Stimulated activated CD8-positive, alpha-beta memory T cell treated with anti-CD3 and anti-CD28 coated beads, Interleukin-7, amount 100 ng/mL, for 24 hours (primary cell): ENCODE results near the gene TRIP10.
"Not testable (repeated sequence)": the region's sequence is repeated elsewhere in the genome, so short reads cannot be mapped to it uniquely, and the experiment has no call there.

ENCODE experiments used
- DNase-seq: peaks from one replicate; pipeline ENCODE4 v3.0.0-alpha.2; 2020; ENCODE audit warnings: low read depth

TRIP10 gene, protein sequence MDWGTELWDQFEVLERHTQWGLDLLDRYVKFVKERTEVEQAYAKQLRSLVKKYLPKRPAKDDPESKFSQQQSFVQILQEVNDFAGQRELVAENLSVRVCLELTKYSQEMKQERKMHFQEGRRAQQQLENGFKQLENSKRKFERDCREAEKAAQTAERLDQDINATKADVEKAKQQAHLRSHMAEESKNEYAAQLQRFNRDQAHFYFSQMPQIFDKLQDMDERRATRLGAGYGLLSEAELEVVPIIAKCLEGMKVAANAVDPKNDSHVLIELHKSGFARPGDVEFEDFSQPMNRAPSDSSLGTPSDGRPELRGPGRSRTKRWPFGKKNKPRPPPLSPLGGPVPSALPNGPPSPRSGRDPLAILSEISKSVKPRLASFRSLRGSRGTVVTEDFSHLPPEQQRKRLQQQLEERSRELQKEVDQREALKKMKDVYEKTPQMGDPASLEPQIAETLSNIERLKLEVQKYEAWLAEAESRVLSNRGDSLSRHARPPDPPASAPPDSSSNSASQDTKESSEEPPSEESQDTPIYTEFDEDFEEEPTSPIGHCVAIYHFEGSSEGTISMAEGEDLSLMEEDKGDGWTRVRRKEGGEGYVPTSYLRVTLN

GRCh38 chr19:6739390-6739882, at the start of gene TRIP10:
Gene TRIP10, plus strand, starts transcription at chr19:6739680. Its CDS starts 82 bp downstream, at chr19:6739762.
- DNase-seq = peak; percentile 50

GRCh38 chr19:6690160-6690885, 49.2 kb upstream of the TRIP10 start:
- DNase-seq = no peak

DNA sequence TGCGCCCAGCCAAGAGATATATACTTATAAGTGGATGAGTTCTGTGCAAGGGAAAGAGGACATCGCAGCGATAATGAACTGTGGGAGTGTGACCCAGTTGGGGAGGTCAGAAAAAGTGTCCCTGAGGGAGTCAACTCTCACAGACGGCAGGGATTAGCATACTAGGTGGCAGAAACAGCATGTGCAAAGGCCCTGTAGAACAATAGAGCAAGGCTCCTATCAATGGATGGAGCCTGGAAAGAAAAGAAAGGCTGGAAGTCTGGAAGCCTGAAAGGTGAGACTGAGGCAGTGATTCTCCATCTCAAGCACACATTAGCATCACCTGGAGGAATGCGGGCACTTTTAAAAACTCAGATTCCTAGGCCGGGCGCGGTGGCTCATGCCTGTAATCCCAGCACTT, 48.1 kb upstream of the TRIP10 start:
- DNase-seq = no peak

GRCh38 chr19:6692027-6692426, 47.5 kb upstream of the TRIP10 start:
- DNase-seq = no peak

- DNase-seq = no peak
Measured at GRCh38 chr19:6693056-6693471, 46.4 kb upstream of the TRIP10 start.

DNA sequence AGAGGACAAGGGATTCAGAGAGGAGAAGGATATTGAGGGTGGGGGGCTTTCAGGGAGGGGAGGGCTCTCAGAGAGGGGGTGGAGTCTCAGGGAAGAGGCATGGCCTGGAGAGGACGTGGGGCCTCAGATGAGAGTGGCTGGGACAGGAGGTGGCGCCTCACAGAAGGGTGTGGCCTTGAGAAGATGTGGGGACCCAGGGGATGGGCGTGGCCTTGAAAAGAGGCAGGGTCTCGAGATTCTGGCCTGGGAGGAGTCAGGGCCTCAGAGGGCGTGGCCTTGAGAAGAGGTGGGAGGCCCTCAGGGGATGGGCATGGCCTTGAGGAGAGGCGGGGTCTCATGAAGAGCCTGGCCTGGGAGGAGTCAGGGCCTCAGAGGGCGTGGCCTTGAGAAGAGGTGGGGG, 45.8 kb upstream of the TRIP10 start:
- DNase-seq = no peak

DNA sequence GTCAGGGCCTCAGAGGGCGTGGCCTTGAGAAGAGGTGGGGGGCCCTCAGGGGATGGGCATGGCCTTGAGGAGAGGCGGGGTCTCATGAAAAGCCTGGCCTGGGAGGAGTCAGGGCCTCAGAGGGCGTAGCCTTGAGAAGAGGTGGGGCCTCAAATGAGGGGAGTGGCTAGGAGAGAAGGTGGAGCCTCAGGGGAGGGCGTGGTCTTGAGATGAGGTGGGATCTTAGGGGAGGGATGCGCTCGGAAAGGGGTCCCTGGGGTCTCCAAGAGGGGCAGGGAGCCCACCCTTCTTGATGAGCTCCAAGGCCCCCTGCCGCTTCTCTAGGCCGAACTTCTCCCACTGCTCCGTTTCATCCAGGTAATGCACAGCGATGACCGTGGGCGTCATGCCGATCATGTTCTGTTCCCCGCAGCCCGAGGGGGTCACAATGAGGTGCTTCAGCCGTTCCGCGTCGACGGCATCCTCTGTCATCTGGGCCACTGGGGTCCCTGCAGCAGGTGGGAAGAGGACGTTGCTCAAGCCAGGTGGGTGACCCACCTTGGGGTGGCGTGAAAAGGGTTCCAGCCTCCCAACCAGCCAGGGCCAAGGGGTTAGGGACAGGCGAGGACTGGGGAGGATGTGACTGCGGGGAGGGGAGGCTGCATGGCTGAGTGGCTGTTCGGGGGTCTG, 45.2 kb upstream of the TRIP10 start:
- no peak for DNase-seq

GRCh38 chr19:6696239-6696820, 43.1 kb upstream of the TRIP10 start:
- DNase-seq = no peak

DNA sequence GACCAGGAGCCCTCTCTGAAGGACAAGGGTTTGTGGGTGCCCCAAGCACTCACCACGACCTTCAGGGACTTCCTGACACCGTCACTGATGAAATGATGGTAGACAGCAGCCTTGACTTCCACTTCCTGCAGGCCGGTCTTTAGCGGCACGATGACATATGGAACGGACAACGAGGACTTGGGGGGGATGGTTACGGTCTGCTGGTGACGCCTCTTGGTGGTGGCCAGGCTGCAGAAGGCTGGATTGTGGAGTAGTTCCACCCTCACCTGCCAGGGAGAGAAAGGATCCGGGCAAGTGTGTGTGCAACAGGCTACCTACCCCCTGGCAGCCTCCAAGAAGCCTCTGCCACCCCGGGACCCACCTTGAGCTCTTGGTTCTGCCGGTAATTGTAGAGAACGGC, 42.2 kb upstream of the TRIP10 start:
- DNase-seq = no peak

- no peak for DNase-seq
Measured at GRCh38 chr19:6699935-6700334, 39.5 kb upstream of the TRIP10 start.

GRCh38 chr19:6700586-6701316, 38.7 kb upstream of the TRIP10 start:
- no peak for DNase-seq

DNA sequence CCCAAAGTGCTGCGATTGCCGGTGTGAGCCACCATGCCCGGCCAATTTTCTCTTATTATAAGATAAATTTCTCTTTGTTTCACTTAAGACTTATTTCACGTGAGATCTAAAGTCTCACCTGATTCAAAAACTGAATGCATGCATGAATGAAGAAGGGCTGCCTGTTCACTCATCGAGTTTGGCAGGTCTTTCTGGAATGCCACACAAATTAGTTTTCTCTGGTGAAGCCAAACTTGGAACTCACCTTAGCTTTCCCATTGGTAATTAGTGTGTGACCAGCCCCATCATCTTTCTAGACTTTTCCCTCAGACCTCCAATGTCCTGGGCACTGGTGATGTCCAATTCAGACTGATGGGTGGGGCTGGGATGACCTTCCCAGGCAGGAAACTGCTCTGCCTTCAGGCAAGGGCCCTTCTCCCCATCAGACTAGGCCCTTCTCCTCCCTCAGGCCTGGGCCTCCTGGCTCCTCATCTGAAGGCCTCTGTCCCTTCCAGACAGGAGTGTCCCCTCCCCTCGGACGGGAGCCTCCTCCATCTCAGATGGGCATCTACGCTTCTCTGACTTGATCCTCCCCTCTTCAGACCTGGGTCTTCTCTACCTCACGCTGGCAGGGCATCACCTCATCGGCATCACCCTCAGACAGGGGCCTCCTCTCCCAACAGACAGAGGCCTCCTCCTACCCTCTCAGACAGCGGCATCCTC, 33.4 kb upstream of the TRIP10 start:
- no peak for DNase-seq

GRCh38 chr19:6706633-6706958, 32.9 kb upstream of the TRIP10 start:
- DNase-seq = no peak

DNA sequence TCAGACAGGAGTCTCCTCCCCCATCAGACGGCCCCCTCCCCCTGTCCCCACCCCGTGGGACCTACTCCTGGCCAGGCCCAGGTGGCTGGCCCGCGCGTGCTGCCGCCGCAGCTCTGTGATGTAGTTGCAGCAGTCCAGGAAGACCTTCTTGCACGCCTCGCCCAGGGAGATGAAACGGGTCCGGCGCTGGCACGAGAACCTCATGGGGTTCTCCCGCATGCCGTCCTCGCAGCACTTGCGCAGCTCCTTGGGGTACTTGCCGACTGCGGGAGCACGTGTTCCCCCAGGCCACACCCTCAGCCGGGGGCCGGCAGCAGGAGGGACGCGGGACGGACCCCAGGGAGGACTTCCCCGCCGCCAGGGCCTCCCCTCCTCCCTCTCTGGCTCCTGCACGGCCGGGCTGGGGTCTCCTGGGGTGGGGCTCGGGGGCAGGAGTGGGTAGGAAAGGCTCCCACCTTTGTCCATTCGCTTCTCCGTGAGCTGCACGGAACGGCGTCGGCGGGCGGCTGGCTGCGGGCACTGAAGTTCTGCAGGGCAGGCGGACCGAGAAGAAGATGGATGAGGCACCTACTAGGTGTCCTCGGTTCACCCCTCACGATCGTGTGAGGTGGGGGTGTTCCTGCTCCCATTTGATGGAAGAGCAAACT, 32.3 kb upstream of the TRIP10 start:
- no peak for DNase-seq

GRCh38 chr19:6707658-6708018, 31.8 kb upstream of the TRIP10 start:
- no peak for DNase-seq

GRCh38 chr19:6708346-6708745, 31.1 kb upstream of the TRIP10 start:
- no peak for DNase-seq

DNA sequence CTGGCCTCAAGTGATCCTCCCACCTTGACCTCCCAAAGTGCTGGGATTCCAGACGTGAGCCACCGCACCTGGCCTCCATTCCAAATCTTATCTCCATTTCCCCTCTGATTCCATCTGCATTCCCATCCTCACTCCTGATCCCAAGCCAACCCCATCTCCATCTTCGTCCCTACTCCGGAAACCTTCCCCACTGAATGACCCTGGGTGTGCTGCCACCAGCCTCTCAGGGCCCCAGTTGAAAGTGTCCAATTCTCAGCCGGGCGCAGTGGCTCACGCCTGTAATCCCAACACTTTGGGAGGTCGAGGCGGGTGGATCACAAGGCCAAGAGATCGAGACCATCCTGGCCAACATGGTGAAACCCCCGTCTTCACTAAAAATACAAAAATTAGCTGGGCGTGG, 30.6 kb upstream of the TRIP10 start:
- DNase-seq = not testable (repeated sequence)

GRCh38 chr19:6709549-6709948, 29.9 kb upstream of the TRIP10 start:
- no peak for DNase-seq

DNA sequence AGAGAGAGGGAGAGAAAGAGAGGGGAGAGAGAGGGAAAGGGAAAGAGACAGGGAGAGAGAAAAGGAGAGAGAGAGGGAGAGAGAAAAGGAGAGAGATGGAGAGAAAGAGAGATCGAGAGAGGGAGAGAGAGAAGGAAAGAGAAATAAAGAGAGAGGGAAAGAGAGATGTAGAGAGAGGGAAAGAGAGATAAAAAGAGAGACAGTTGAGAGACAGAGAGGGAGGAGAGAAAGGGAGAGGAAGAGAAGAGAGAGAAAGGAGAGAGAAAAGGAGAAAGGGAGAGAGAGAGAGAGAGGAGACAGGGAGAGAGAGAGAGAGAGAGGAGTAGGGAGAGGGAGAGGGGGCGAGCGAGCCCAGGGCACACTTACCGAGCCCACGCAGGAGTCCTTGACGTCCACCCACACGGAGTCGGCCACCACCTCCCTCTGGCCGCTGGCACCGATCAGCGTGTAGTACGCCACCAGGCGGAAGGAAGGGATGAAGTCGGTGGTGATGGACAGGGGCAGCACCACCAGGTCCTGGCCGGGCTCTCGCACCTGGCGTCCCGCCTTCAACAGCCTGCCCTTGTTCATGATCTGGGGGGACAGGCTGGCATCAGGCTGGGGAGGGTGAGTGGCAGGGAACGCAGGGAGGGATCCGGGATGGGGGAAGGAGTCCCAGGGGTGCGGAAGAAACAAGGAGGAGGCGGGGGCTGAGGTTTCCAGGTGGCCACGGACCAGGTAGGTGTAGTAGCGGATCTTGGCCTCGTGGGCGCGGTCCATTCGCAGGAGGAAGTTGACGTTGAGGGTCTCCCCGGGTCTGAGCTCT, 29.0 kb upstream of the TRIP10 start:
- no peak for DNase-seq

DNA sequence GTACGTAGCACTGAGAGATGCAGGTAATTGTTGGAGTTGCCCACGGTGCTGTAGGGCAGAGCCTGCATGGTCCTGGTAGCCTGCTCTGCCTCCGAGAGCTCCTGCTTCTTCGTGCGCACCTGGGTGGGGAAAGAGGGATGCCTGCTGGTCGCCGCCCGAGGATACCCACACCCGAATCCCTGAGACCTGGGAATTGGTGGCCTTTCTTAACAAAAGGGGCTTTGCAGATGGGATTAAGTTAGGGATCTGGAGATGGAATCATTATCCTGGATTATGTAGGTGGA, 28.5 kb upstream of the TRIP10 start:
- DNase-seq = no peak
